GM12872 (cell line): ENCODE results near the gene ZFPM1.

Experiments used
- TF ChIP-seq, protein P1 (sequence below): IDR thresholded peaks from 3 replicates; pipeline ENCODE4 v1.5.1; 2011; ENCODE audit warnings: low read depth, mild to moderate bottlenecking, low read length, moderate library complexity; ENCODE audit not compliant: insufficient read depth

Gene ZFPM1

DNA sequence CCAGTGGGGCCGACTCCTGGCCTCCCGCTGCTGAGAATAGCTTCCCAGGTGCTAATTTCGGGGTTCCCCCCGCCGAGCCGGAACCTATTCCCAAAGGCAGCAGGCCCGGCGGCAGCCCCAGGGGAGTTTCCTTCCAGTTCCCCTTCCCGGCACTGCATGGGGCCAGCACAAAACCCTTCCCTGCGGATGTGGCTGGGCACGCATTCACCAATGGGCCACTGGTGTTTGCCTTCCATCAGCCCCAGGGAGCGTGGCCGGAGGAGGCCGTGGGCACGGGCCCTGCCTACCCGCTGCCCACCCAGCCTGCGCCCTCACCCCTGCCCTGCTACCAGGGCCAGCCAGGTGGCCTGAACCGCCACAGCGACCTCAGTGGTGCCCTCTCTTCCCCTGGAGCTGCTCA lies 24.9 kb upstream of the ZFPM1 start:
- TF ChIP-seq, protein P1, sequence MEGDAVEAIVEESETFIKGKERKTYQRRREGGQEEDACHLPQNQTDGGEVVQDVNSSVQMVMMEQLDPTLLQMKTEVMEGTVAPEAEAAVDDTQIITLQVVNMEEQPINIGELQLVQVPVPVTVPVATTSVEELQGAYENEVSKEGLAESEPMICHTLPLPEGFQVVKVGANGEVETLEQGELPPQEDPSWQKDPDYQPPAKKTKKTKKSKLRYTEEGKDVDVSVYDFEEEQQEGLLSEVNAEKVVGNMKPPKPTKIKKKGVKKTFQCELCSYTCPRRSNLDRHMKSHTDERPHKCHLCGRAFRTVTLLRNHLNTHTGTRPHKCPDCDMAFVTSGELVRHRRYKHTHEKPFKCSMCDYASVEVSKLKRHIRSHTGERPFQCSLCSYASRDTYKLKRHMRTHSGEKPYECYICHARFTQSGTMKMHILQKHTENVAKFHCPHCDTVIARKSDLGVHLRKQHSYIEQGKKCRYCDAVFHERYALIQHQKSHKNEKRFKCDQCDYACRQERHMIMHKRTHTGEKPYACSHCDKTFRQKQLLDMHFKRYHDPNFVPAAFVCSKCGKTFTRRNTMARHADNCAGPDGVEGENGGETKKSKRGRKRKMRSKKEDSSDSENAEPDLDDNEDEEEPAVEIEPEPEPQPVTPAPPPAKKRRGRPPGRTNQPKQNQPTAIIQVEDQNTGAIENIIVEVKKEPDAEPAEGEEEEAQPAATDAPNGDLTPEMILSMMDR = no peak

DNA sequence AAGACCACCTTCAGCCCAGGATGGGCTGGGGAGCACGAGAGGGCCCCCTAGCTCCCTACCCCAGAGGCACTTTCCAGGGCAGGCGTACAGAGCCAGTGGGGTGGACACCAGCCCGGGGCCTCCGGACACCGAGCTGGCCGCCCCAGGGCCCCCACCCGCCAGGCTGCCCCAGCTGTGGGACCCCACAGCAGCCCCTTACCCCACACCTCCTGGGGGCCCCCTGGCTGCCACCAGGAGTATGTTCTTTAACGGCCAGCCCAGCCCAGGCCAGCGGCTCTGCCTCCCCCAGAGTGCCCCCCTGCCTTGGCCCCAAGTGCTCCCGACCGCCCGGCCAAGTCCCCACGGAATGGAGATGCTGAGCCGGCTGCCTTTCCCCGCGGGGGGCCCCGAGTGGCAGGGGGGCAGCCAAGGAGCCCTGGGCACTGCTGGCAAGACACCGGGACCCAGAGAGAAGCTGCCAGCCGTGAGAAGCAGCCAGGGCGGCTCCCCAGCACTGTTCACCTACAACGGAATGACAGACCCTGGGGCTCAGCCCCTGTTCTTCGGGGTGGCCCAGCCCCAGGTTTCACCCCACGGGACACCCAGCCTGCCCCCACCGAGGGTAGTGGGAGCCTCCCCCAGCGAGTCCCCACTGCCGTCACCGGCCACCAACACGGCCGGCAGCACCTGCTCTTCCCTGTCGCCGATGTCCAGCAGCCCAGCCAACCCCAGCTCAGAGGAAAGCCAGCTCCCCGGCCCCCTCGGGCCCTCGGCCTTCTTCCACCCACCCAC lies 24.3 kb upstream of the ZFPM1 start:
- TF ChIP-seq, protein P1 = no peak

DNA sequence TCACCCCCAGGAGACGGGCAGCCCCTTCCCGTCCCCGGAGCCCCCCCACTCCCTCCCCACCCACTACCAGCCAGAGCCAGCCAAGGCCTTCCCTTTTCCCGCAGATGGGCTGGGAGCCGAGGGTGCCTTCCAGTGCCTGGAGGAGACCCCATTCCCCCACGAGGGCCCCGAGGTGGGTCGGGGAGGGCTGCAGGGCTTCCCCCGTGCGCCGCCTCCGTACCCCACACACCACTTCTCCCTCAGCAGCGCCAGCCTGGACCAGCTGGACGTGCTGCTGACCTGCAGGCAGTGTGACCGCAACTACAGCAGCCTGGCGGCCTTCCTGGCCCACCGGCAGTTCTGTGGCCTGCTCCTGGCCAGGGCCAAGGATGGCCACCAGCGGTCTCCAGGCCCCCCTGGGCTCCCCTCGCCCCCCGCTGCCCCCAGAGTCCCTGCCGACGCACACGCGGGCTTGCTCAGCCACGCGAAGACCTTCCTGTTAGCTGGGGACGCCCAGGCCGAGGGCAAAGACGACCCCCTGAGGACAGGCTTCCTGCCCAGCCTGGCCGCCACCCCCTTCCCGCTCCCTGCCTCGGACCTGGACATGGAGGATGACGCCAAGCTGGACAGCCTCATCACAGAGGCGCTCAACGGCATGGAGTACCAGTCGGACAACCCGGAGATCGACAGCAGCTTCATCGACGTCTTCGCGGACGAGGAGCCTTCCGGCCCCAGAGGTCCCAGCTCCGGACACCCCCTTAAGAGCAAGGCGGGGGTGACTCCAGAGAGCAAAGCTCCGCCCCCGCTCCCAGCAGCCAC lies 23.5 kb upstream of the ZFPM1 start:
- TF ChIP-seq, protein P1 = no peak

DNA sequence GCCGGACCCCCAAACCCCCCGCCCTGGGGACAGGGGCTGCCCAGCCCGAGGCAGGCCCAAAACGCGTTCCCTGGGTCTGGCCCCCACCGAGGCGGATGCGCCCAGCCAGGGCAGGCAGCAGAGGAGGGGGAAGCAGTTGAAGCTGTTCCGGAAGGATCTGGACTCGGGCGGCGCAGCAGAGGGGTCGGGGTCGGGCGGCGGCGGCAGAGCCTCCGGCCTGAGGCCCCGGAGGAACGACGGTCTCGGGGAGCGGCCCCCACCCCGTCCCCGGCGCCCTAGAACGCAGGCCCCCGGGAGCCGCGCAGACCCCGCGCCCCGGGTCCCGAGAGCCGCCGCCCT lies 22.9 kb upstream of the ZFPM1 start:
- TF ChIP-seq, protein P1 = no peak

DNA sequence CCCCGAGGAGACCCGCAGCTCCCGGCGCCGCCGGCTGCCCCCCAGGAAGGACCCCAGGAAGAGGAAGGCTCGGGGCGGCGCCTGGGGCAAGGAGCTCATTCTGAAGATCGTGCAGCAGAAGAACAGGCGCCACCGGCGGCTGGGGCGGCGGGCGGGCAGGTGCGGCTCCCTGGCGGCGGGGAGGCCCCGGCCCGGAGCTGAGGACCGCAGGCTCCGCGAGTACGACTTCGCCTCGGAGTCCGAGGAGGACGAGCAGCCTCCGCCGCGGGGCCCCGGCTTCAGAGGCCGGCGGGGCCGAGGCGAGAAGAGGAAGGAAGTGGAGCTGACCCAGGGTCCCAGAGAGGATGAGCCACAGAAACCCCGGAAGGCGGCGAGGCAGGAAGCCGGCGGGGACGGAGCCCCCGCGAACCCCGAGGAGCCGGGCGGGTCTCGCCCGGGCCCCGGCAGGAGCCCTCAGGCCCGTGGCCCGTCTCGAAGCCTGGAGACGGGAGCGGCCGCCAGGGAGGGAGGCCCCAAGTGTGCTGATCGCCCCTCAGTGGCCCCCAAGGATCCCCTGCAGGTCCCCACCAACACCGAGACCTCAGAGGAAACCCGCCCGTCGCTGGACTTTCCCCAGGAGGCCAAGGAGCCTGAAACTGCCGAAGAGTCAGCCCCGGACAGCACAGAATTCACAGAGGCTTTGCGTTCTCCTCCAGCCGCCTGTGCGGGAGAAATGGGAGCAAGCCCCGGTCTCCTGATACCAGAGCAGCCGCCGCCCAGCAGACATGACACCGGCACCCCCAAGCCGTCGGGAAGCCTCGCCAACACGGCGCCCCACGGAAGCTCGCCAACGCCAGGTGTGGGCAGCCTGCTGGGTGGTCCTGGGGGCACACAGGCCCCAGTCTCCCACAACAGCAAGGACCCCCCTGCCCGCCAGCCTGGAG lies 22.3 kb upstream of the ZFPM1 start:
- TF ChIP-seq, protein P1 = no peak

DNA sequence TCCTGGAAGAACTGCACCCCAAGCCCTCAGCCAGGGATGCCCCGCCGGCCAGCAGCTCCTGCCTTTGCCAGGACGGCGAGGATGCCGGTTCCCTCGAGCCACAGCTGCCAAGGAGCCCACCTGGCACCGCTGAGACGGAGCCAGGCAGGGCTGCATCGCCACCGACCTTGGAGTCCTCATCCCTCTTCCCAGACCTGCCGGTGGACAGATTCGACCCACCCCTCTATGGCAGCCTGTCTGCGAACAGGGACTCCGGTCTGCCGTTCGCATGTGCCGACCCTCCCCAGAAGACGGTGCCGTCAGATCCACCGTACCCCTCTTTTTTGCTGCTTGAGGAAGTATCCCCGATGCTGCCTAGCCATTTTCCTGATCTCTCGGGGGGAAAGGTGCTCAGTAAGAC lies 21.4 kb upstream of the ZFPM1 start:
- TF ChIP-seq, protein P1 = no peak

DNA sequence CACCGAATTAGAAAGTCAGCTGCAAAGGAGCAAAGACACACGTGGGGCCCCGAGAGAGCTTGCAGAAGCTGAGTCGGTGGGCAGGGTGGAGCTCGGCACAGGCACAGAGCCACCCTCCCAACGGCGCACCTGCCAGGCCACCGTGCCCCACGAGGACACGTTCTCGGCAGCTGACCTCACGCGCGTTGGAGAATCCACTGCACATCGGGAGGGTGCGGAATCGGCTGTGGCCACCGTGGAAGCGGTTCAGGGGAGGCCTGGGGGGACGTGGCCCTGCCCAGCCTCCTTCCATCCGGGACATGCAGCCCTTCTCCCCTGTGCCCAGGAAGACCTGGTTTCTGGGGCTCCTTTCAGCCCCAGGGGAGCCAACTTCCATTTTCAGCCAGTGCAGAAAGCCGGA lies 20.9 kb upstream of the ZFPM1 start:
- TF ChIP-seq, protein P1 = no peak
